ENCODE measurements around the gene SIRPA.

The SIRPA gene

DNA sequence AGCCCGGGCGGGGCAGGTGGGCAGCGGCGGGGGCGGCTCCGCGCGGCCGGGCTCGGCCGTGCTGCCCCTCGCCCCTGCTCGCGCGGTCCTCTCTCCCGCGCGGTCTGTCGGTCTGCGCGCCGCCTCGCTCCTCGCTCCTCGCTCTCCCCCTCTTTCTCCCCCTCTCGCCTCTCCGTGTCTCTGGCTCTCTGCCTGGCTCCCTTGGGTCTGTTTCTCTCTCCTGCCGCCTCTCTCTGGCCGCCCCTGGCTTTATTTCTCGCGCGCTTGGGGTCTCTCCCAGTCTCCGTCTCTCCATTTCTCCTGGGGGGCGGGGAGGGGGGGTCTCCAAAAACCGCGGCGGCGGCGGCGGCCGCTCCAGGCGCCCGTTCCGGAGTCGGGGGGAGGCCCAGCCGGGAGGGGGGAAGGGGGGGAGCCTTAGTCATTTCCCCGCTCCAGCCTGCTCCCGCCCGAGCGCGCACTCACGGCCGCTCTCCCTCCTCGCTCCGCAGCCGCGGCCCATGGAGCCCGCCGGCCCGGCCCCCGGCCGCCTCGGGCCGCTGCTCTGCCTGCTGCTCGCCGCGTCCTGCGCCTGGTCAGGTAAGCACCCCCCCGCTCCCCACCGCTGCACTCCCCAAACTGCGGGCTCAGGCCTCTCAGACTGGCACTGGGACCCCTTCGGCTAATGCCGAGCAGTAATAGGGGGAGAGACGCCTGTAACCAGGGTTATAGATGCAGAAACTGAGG lies at the start of gene SIRPA:
Gene SIRPA, plus strand, starts transcription at position 457 of the 723 bp plus-strand sequence. Its CDS starts 41 bp downstream, at position 498.
- H3K4me2 ChIP-seq (ENCODE audit: low read length): peak within 1 kb of the TSS; percentile 71
- no peaks in the 10 kb centered on the region for H3K36me3 ChIP-seq (ENCODE audit: control insufficient read depth, insufficient read depth, low read length)
- no peaks in the 10 kb centered on the region for H3K9me3 ChIP-seq (ENCODE audit: control insufficient read depth, low read length)
- H3K27me3 ChIP-seq (ENCODE audit: control insufficient read depth, insufficient read depth, low read length): no peaks in the 10 kb centered on the region
- H2AFZ ChIP-seq: peak within 1 kb of the TSS; percentile 95
- H3K79me2 ChIP-seq: no peaks in the 10 kb centered on the region
- H3K9ac ChIP-seq: no peak within 1 kb of the TSS
- TF ChIP-seq, protein P1, sequence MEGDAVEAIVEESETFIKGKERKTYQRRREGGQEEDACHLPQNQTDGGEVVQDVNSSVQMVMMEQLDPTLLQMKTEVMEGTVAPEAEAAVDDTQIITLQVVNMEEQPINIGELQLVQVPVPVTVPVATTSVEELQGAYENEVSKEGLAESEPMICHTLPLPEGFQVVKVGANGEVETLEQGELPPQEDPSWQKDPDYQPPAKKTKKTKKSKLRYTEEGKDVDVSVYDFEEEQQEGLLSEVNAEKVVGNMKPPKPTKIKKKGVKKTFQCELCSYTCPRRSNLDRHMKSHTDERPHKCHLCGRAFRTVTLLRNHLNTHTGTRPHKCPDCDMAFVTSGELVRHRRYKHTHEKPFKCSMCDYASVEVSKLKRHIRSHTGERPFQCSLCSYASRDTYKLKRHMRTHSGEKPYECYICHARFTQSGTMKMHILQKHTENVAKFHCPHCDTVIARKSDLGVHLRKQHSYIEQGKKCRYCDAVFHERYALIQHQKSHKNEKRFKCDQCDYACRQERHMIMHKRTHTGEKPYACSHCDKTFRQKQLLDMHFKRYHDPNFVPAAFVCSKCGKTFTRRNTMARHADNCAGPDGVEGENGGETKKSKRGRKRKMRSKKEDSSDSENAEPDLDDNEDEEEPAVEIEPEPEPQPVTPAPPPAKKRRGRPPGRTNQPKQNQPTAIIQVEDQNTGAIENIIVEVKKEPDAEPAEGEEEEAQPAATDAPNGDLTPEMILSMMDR (IDR thresholded peaks at IDR 0.05): no peak
- H3K27ac ChIP-seq: no peak within 1 kb of the TSS
- peak within 1 kb of the TSS; percentile 47 for H3K4me3 ChIP-seq (ENCODE audit: low read depth, low read length)
- no peaks in the 10 kb centered on the region for H3K4me1 ChIP-seq

DNA sequence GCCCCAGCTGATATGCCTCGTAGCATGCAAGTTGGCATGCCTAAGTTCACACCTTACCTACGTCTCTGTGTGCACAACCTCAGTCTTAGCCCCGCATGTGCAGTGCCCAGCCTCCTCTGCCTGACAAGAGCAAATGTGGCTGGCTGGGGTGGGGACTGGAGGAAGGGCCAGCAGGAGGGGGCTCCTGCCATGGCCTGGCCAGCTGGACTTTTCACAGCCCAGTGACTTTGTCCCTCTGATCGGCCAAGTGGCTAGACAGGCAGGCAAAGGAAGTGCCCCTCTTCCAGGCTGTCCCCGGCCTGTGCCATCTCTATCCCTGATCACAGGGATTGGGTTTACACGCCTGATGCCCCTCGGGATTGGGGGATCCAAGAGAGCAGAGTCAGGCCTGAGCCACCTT lies 49.5 kb upstream of the SIRPA start:
- no peaks in the 10 kb centered on the region for H3K36me3 ChIP-seq (ENCODE audit: control insufficient read depth, insufficient read depth, low read length)
- no peak overlapping the region for H3K4me3 ChIP-seq (ENCODE audit: low read depth, low read length)
- H3K4me2 ChIP-seq (ENCODE audit: low read length): no peak overlapping the region
- TF ChIP-seq, protein P1 (IDR thresholded peaks at IDR 0.05): no peak
- no peak overlapping the region for H3K27ac ChIP-seq
- no peaks in the 10 kb centered on the region for H3K79me2 ChIP-seq
- H3K9me3 ChIP-seq (ENCODE audit: control insufficient read depth, low read length): no peaks in the 10 kb centered on the region
- H3K9ac ChIP-seq: no peak overlapping the region
- H2AFZ ChIP-seq: no peak overlapping the region
- no peaks in the 10 kb centered on the region for H3K27me3 ChIP-seq (ENCODE audit: control insufficient read depth, insufficient read depth, low read length)
- H3K4me1 ChIP-seq: no peaks in the 10 kb centered on the region

DNA sequence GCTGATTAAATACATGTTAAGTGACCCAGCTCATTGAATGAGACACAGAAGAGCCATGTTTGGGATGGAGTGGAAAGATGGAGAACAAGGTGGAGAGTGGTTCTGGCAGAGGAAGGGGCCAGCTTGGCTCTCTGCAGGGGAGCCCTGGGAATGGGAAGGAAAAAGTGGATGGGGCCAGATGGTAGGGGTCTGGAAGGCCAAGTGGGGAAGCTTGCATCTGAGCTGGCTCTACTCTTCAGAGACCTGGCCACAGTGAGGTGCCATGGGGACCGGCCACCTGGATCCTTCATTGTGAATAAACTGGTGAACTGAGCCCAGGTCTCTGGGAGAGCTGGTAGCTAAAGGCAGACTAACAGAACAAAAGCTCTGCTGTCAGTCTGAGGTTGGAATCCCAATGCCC lies 48.9 kb upstream of the SIRPA start:
- no peaks in the 10 kb centered on the region for H3K4me1 ChIP-seq

DNA sequence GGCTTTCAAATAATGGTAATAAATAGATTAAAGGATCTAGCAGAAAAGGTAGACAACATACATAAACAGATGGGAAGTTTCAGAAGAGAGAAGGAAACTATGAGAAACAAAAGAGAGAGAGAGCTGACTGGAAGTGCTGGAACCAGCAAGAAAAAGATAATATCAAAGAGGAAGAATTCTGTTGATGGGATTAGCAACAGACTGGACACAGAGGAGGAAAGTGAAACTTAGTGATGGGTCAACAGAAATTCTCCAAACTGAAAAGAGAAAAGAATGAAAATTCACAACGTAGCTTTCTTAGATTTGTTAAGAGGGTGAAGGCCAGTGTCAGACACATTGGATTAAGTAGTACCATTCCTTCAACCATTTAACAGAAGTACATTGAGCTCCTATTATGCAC lies 48.3 kb upstream of the SIRPA start:
- no peaks in the 10 kb centered on the region for H3K9me3 ChIP-seq (ENCODE audit: control insufficient read depth, low read length)
- no peaks in the 10 kb centered on the region for H3K4me1 ChIP-seq
- H3K79me2 ChIP-seq: no peaks in the 10 kb centered on the region
- TF ChIP-seq, protein P1 (IDR thresholded peaks at IDR 0.05): no peak
- H3K4me3 ChIP-seq (ENCODE audit: low read depth, low read length): no peak overlapping the region
- no peak overlapping the region for H2AFZ ChIP-seq
- H3K9ac ChIP-seq: no peak overlapping the region
- no peaks in the 10 kb centered on the region for H3K27me3 ChIP-seq (ENCODE audit: control insufficient read depth, insufficient read depth, low read length)
- no peak overlapping the region for H3K27ac ChIP-seq
- no peak overlapping the region for H3K4me2 ChIP-seq (ENCODE audit: low read length)
- H3K36me3 ChIP-seq (ENCODE audit: control insufficient read depth, insufficient read depth, low read length): no peaks in the 10 kb centered on the region

More for the DNA sequence above, 48.9 kb upstream of the SIRPA start:
- Histone ChIP-seq H3K27me3 (ENCODE audit: control insufficient read depth, insufficient read depth, low read length) (no peaks in the 10 kb centered on the region), H3K4me2 (ENCODE audit: low read length) (no peak overlapping the region), H3K36me3 (ENCODE audit: control insufficient read depth, insufficient read depth, low read length) (no peaks in the 10 kb centered on the region), H3K27ac (no peak overlapping the region), H3K9ac (no peak overlapping the region), H3K4me3 (ENCODE audit: low read depth, low read length) (no peak overlapping the region), H2AFZ (no peak overlapping the region), H3K9me3 (ENCODE audit: control insufficient read depth, low read length) (no peaks in the 10 kb centered on the region), H3K79me2 (no peaks in the 10 kb centered on the region)
- TF ChIP-seq, protein P1 (IDR thresholded peaks at IDR 0.05): no peak

DNA sequence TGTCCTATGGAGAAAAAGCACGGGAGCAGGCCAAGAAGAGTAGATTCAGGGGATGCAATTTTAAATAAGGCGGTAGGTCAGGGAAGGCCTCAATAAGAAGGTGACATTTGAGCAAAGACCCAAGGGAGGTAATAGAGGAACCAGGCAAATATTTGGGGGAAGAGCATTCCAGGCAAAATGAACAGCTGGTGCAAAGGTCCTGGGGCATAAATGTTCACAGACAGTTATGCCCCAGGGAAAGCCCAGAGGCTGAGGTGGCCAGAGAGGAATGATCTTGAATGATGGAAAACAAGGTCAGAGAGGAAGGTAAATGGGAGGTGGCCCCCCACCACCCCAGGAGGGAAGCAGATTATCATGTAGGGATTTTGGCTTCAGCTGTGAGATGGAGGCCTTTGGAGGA lies 47.4 kb upstream of the SIRPA start:
- H3K27ac ChIP-seq: no peak overlapping the region
- H3K4me1 ChIP-seq: no peaks in the 10 kb centered on the region
- TF ChIP-seq, protein P1 (IDR thresholded peaks at IDR 0.05): no peak
- H3K27me3 ChIP-seq (ENCODE audit: control insufficient read depth, insufficient read depth, low read length): no peaks in the 10 kb centered on the region
- H3K79me2 ChIP-seq: no peaks in the 10 kb centered on the region
- no peak overlapping the region for H3K9ac ChIP-seq
- no peaks in the 10 kb centered on the region for H3K9me3 ChIP-seq (ENCODE audit: control insufficient read depth, low read length)
- no peak overlapping the region for H3K4me2 ChIP-seq (ENCODE audit: low read length)
- H3K36me3 ChIP-seq (ENCODE audit: control insufficient read depth, insufficient read depth, low read length): no peaks in the 10 kb centered on the region
- H2AFZ ChIP-seq: no peak overlapping the region
- H3K4me3 ChIP-seq (ENCODE audit: low read depth, low read length): no peak overlapping the region

Measured in parathyroid adenoma (tissue), 2 donors.